GM04504 (cell line): ENCODE results near the gene RHBDD1.
A peak's percentile ranks its signal among the peaks of the same experiment; 100 is the strongest.

ENCODE experiments used
- DNase-seq: peaks from one replicate; pipeline ENCODE4 v3.0.0-alpha.2; 2012; ENCODE audit warnings: low read depth

RHBDD1 gene, protein sequence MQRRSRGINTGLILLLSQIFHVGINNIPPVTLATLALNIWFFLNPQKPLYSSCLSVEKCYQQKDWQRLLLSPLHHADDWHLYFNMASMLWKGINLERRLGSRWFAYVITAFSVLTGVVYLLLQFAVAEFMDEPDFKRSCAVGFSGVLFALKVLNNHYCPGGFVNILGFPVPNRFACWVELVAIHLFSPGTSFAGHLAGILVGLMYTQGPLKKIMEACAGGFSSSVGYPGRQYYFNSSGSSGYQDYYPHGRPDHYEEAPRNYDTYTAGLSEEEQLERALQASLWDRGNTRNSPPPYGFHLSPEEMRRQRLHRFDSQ

DNA sequence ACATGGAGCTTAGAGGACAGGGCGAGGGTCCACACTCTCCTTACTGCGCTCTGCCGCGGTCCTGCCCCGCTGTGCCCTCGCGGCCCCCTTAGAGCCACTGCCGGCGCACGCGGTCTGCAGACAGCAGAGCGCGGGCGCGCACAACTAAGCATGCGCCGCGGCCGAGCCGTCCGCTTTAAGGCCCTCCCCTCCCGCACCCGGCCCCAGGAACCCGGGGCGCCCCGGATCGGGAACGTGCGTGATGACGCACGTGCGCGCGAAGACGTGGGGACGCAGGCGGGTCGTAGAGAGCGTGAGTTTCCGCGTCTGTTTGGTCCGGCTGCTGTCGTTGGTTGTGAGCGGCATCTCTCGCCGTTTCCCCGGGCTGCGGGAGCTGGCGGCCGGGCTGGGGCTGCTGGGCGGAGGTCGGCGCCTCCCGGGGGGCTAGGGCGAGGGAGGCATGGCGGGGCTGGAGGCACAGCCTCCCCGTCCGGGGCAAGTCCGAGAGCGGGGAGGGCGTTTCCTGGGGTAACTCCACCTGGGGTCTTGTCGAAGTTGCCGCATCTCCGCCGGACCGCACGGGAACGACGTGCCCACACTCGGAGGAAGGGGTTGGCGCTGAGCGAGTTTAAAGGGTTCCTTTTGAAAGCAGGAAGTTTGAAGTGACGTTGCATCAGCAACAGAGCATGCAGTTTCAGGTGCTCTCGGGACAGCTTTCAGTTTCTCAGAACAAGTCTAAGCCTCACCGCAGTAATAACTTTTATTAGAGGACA is at the start of gene RHBDD1:
RHBDD1 (plus strand) TSS at position 259 of the 752 bp plus-strand sequence. CDS start 28,640 bp downstream, outside the sequence.
- DNase-seq, result peak; percentile 86

DNA sequence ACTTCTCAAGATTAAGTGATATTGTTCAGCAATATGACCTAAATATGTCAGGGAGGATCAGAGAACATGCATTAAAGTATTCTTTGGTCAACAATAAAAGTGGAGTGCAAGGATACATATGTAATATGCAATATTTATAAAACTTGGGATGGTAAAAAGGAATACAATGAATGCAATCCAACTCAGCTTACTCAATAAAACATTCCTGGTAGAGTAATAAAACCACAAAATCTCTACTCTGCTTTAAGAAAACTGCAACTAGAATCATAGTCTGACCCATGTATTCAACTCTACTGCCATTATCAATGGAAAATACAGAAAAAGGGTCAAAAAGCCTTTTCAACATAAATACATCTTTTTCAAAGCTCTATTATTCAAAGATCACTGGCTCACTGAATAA is 47.8 kb upstream of the RHBDD1 start:
- no peak for DNase-seq

GRCh38 chr2:226788881-226789490 is 46.9 kb upstream of the RHBDD1 start:
- DNase-seq, result no peak

DNA sequence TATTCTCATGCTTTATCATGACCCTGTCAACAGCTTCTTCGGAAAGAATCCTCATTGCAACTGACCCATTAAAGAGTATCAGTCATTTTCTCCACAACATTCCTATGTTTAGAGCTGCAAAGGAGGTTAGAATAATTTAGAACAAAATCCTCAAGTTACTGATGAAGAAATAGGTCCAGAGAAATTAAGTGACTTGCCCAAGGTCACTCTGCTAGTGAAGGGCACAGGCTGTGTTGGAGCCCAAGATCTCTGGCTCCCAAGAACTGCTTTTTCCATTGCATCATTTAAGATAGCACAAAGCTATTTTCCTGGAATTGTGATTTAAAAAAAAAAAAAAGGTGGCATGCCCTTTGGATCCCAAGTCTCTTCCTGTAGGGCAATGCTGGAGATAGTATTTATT is 45.8 kb upstream of the RHBDD1 start:
- no peak for DNase-seq

- no peak for DNase-seq
These were observed 45.4 kb upstream of the RHBDD1 start for GRCh38 chr2:226790431-226790830.

- DNase-seq, result no peak
These were observed 44.8 kb upstream of the RHBDD1 start for GRCh38 chr2:226791056-226791486.

DNA sequence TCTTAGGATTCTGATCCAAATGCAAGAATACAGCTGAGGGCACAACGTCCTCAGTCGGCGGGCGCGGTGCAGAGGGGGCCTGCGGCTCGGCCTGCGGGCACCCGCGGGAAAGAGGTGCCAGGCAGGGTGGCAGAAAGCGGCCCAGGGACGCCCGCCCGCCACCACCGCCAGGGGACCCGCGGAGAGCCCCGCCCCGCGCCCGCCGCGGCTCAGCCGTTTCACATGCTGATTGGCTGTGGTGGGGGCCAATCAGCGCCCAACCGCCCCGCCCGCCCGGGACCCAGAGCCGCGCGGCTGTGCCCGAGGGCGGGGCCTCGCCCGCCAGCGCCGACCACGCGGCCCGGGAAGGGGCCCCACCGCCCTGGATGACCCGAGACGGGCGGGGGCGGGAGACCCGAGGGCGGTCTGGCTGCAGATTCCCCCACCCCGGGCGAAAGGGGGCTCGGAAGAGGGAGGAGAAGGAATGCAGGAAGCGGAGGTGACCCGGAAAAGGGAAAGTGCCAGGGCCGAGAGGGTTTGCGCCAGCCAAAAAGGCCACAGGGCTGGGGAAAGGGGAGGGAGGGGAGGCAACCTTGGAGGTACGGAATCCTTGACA is 44.3 kb upstream of the RHBDD1 start:
- no peak for DNase-seq

DNA sequence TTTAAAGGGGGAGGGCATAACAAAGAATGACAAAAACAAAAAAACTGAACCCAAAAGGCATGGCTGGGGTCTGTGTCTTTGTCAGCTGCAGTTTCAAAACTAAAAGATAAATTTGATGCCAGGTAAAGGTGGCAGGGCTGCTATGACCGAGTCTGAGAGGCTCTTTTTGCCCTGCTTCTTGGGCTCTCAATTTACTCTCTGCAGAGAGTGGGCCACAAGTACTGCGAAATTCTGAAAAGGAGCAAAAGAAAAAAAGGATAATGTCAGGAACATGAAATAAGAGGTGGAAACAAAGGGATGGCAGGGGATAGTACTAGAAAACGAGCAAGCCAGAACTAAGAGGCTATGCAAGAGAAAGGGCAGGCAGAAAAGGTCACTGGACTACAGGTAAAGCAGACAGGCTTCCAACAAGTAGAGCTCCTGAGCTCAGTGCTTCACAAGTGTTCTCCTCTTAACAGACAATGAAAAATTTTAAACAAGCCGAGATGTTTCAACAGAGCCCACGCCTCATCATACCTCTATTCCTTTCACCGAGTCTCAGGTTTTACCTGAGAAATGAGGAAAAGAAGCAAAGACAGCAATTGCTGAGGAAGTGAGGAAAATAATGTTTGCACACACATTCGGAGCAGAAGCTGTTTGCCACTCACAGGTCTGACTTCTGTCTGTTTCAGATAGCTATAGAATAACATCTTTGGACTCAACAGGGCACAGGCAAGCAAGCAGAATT is 43.5 kb upstream of the RHBDD1 start:
- no peak for DNase-seq

DNA sequence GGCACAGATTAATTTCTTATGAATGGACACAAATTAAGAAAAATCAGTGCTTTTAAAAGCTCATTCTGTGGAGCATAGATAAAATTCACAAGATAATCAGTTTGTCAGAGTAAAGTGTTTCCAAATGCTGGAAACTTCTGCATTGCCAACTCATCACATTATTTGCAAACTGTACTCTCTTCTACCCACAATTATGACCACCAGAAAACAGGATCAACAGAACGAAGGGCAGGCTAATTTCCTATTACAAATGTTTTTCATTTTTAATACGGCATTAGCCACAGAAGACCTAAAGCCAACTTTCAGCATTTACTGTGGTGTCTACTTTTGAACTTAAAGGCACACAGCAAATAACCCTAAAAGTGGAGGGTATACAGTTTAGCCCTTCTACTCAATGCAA is 42.2 kb upstream of the RHBDD1 start:
- no peak for DNase-seq

GRCh38 chr2:226794196-226794661 is 41.6 kb upstream of the RHBDD1 start:
- DNase-seq, result no peak

GRCh38 chr2:226794751-226795171 is 41.1 kb upstream of the RHBDD1 start:
- no peak for DNase-seq

DNA sequence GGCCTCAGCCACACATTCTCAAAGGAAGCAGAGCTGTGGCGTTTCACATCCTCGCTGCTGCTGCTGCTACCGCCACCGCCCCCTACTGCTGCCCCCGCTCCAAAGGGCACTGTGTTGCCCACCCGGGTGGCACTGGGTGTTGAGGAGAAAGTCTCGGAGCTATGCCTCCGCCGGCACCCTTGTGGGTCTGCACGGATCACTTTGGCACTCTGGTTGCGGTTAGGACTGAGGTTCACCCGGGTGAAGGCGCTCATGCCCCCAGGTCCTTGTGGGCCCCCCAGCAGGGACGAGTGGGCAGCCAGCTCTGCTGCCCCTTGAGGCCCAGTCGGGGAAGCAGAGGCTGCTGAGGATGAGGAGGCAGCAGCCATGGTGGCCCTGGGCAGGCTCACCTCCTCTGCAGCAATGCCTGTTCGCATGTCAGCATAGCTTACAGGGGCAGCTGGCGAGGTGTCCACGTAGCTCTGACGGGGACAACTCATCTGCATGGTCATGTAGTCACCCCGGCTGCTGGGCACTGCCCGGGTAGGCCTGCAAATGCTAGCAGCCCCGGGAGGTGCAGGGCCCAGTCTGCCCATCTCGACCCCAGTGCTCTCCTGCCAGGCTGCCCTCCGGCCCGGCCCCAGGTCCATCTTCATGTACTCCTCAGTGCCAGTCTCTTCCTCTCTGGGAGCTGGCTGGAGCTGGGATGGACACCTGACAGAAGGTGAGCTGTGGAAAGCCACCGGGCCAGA is 40.4 kb upstream of the RHBDD1 start:
- DNase-seq, result no peak

- no peak for DNase-seq
These were observed 39.6 kb upstream of the RHBDD1 start for GRCh38 chr2:226796012-226796839.

- DNase-seq, result no peak
These were observed 39.0 kb upstream of the RHBDD1 start for GRCh38 chr2:226796840-226797288.

DNA sequence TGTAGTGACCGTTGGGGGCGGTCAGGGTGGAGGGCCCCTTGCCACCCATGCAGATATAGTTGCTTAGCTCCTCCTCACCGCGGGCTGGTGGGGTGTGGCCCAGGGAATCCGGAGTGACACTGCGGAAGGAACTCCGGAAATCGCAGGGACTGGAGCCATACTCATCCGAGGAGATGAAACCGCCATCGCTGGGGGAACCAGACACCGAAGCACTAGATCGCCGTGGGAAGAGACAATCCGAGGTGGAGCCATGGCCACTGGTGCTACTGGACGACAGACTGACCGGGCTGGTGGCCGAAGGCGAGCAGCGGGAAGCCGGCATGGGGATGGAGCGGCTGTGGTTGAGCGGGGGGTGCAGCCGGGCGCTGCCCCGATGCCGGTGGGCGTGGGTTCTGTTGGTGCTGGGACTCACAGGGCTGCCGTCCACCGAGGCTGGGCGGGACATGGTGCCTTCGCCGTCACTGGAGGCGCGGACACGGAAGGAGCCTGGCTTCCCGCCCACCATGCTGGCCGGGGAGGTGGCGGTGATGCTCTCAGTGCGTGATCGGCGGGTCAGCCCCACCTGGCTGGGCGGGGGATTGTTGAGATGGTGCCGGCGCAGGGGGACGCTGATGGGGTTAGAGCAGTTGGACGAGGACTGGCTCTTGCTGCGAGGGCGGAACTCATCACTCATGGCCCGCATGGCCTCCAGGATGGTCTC is 38.4 kb upstream of the RHBDD1 start:
- no peak for DNase-seq

DNA sequence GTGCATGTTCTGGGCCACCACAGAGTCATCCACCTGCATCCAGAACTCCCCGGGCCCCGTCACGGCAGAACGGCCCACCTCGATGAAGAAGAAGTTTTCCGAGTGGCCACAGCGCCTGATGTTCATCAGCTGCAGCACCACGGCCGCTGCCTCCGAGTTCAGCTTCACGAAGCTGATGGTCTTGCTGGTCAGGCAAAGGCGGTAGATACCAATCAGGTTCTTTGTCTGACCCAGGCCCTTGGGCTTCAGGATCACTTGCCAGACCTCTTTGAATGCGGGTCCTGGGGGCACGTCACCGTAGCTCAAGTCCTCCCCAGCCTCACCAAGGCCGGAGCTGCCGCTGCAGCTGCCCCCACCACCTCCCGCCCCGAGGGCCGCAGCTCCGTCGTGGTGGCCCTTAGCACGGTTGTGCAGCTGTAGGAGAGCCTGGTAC is 37.8 kb upstream of the RHBDD1 start:
- no peak for DNase-seq

GRCh38 chr2:226798422-226799210 is 37.2 kb upstream of the RHBDD1 start:
- no peak for DNase-seq

- no peak for DNase-seq
These were observed 36.5 kb upstream of the RHBDD1 start, which contains the start of gene IRS1 for GRCh38 chr2:226799211-226799975. IRS1 (minus strand) TSS chr2:226799820; CDS start chr2:226798738, 1,082 bp downstream.
